ENCODE results near the gene SERPINA6. TPM values are rescaled to one million over a fixed set of nuclear protein-coding genes. Genes with fewer than 3 reads are reported as not detected.
"Not testable (repeated sequence)": the region's sequence is repeated elsewhere in the genome, so short reads cannot be mapped to it uniquely, and the experiment has no call there.

SERPINA6 gene
- total RNA-seq, 4 donors from 2014 or later, result not detected

DNA sequence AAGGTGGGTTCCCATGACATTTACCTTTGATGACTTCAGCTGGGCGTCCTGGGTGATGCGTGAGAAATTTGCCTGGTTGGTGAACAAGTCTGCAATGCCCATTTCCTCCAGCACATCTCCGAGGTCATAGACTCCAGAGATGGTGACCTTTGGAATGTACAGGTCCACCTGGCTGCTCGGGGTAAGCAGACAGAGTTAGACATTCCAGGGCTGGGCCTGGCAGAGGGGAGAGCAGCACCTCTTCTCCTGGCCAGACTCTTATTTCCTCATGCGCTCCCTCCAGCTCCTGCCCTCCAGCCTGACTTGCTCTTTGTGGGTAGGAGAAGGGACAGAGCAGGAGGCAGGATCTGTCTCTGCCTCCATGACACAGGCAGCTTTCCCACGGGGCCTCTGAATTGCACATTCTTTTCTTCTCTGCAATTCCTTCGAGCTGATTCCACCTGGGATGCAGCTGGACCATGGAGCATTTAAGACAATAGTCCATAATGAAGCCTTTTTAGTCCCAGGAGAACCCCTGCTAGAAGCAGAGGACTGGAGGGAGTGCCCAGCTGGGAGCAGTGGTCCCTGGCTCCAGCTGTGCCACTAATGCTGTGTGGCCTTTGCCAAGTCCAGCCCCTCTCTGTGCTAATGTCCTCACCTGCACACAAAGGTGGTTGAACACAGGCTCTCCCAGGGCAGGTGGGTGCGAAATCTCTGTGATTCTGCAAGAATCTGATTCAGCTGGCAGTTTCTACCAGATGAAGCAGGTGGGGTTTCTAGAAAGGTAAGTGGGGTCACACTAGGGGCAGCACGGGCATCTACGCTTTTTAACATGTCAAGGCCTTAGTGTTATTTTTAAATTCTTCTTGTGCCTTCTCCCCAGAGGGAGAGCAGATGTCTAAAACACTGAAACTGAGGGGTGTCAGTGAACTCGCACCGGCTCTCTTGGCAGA is 16.8 kb downstream of the SERPINA6 start:
- no peak for DNase-seq
- H3K9me3 ChIP-seq, result no peaks in the 10 kb centered on the region
- WGBS, 2 donors, result 77 to 79% methylated on average over 12 of the region's 12 CpGs
- intact Hi-C loops (cut with DNase I), result no loop called here
- TF ChIP-seq, protein P1, sequence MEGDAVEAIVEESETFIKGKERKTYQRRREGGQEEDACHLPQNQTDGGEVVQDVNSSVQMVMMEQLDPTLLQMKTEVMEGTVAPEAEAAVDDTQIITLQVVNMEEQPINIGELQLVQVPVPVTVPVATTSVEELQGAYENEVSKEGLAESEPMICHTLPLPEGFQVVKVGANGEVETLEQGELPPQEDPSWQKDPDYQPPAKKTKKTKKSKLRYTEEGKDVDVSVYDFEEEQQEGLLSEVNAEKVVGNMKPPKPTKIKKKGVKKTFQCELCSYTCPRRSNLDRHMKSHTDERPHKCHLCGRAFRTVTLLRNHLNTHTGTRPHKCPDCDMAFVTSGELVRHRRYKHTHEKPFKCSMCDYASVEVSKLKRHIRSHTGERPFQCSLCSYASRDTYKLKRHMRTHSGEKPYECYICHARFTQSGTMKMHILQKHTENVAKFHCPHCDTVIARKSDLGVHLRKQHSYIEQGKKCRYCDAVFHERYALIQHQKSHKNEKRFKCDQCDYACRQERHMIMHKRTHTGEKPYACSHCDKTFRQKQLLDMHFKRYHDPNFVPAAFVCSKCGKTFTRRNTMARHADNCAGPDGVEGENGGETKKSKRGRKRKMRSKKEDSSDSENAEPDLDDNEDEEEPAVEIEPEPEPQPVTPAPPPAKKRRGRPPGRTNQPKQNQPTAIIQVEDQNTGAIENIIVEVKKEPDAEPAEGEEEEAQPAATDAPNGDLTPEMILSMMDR (IDR thresholded peaks at IDR 0.05), result no peak
- H3K27ac ChIP-seq, result no peak overlapping the region
- H3K4me3 ChIP-seq (replicated peaks in 1 of 3), result no peak overlapping the region
- H3K36me3 ChIP-seq, result no peaks in the 10 kb centered on the region
- H3K27me3 ChIP-seq, result no peaks in the 10 kb centered on the region
- H3K4me1 ChIP-seq, result no peaks in the 10 kb centered on the region

DNA sequence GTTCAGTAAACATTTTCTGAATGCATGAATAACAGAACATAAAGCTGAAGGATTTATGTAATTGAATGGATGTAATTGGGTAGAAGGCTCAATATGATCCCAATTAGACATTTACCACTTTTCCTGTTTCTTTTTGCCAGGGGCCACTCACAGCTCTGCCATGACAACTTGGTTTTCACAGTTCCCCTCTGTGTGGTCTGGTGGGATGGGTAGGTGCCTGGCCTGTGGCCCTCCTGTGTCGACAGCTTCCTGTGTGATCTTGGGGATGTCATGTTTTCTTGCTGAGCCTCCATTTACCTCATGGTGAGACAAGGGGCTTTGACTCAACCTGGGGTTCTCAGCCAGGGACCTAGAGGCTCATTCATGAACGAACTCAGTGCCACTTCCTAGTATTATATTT is 17.5 kb downstream of the SERPINA6 start:
- no peak overlapping the region for H3K4me3 ChIP-seq (replicated peaks in 1 of 3)
- H3K4me1 ChIP-seq, result no peaks in the 10 kb centered on the region
- intact Hi-C loops (cut with DNase I), result no loop called here
- no peaks in the 10 kb centered on the region for H3K27me3 ChIP-seq
- no peak for DNase-seq
- H3K36me3 ChIP-seq, result no peaks in the 10 kb centered on the region
- TF ChIP-seq POLR2A (IDR thresholded peaks at IDR 0.05), result no peak
- TF ChIP-seq, protein P1 (IDR thresholded peaks at IDR 0.05), result no peak
- H3K9me3 ChIP-seq, result no peaks in the 10 kb centered on the region
- H3K27ac ChIP-seq, result no peak overlapping the region
- 72 to 80% methylated on average over 2 of the region's 2 CpGs for WGBS, 2 donors

GRCh38 chr14:94304243-94304642 is 18.9 kb downstream of the SERPINA6 start:
- 86 to 90% methylated on average over 6 of the region's 6 CpGs for WGBS, 2 donors

GRCh38 chr14:94303111-94303510 is 20.0 kb downstream of the SERPINA6 start:
- no peaks in the 10 kb centered on the region for H3K9me3 ChIP-seq
- H3K27ac ChIP-seq, result no peak overlapping the region
- DNase-seq, result no peak
- no peak overlapping the region for H3K4me3 ChIP-seq (replicated peaks in 1 of 3)
- H3K36me3 ChIP-seq, result no peaks in the 10 kb centered on the region
- TF ChIP-seq, protein P1 (IDR thresholded peaks at IDR 0.05), result no peak
- TF ChIP-seq POLR2A (IDR thresholded peaks at IDR 0.05), result no peak
- no peaks in the 10 kb centered on the region for H3K4me1 ChIP-seq
- intact Hi-C loops (cut with DNase I), result no loop called here
- WGBS, 2 donors, result 80 to 87% methylated on average over 7 of the region's 7 CpGs
- no peaks in the 10 kb centered on the region for H3K27me3 ChIP-seq

More at GRCh38 chr14:94304243-94304642, 18.9 kb downstream of the SERPINA6 start:
- intact Hi-C loops (cut with DNase I), result no loop called here
- Histone ChIP-seq H3K36me3 (no peaks in the 10 kb centered on the region), H3K9me3 (no peaks in the 10 kb centered on the region), H3K4me3 (replicated peaks in 1 of 3) (no peak overlapping the region), H3K27ac (no peak overlapping the region), H3K4me1 (no peaks in the 10 kb centered on the region), H3K27me3 (no peaks in the 10 kb centered on the region)
- TF ChIP-seq, protein P1 (IDR thresholded peaks at IDR 0.05), result no peak
- TF ChIP-seq POLR2A (IDR thresholded peaks at IDR 0.05), result no peak
- no peak for DNase-seq

- intact Hi-C loops (cut with DNase I), result no loop called here
- no peak for TF ChIP-seq POLR2A (IDR thresholded peaks at IDR 0.05)
- TF ChIP-seq, protein P1 (IDR thresholded peaks at IDR 0.05), result no peak
- H3K36me3 ChIP-seq, result no peaks in the 10 kb centered on the region
- H3K27ac ChIP-seq, result no peak overlapping the region
- no peak for DNase-seq
- no peak overlapping the region for H3K4me3 ChIP-seq (replicated peaks in 1 of 3)
- H3K4me1 ChIP-seq, result no peaks in the 10 kb centered on the region
- WGBS, 2 donors, result 95 to 97% methylated on average over 7 to 15 of the region's 15 CpGs
- H3K27me3 ChIP-seq, result no peaks in the 10 kb centered on the region
- no peaks in the 10 kb centered on the region for H3K9me3 ChIP-seq
Measured at GRCh38 chr14:94298130-94298529, 25.0 kb downstream of the SERPINA6 start.

DNA sequence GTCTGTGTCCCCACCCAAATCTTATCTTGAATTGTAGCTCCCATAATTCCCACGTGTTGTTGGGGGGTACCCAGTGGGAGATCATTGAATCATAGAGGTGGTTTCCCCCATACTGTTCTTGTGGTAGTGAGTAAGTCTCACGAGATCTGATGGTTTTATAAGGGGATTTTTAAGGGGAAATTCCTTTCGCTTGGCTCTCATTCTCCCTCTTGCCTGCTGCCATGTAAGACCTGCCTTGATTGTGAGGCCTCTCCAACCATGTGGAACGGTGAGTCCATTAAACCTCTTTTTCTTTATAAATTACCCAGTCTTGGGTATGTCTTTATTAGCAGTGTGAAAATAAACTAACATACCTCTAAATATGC is 27.0 kb downstream of the SERPINA6 start:
- H3K27me3 ChIP-seq; DNase-seq; H3K27ac ChIP-seq; intact Hi-C loops (cut with DNase I); H3K4me3 ChIP-seq (replicated peaks in 1 of 3); H3K9me3 ChIP-seq; H3K36me3 ChIP-seq; H3K4me1 ChIP-seq: not testable (repeated sequence)
- 51 to 73% methylated on average over 4 of the region's 4 CpGs for WGBS, 2 donors

Measured in thyroid gland (tissue), 4 donors.